SIG-M5 (cell line): ENCODE results near the gene CHRNA7.
"Not testable (repeated sequence)": the region's sequence is repeated elsewhere in the genome, so short reads cannot be mapped to it uniquely, and the experiment has no call there.

ENCODE experiments used
- DNase-seq: peaks from one replicate; lab custom pipeline; 2025; lab: John Stamatoyannopoulos, UW

The CHRNA7 gene

GRCh38 chr15:32193780-32194179 lies 163.5 kb downstream of the CHRNA7 start:
- DNase-seq, result not testable (repeated sequence)

- not testable (repeated sequence) for DNase-seq
Measured at GRCh38 chr15:32196206-32196605, 165.9 kb downstream of the CHRNA7 start.

GRCh38 chr15:32198938-32199337 lies 168.6 kb downstream of the CHRNA7 start:
- DNase-seq, result not testable (repeated sequence)

GRCh38 chr15:32209081-32209480 lies 178.8 kb downstream of the CHRNA7 start:
- DNase-seq, result not testable (repeated sequence)

- no peak for DNase-seq
Measured at GRCh38 chr15:32218666-32219065, 188.4 kb downstream of the CHRNA7 start.
